NB4 (cell line): ENCODE measurements around the gene TCOF1.

Experiments used
- POLR2A ChIP-seq: IDR thresholded peaks from 2 replicates; pipeline ENCODE4 v1.6.1; 2011; ENCODE audit warnings: mild to moderate bottlenecking; ENCODE audit not compliant: insufficient read length; ENCODE audit errors: extremely low read depth
- TF ChIP-seq, protein P1 (sequence below): IDR thresholded peaks from one replicate; pipeline ENCODE4 v1.5.1; 2012; ENCODE audit warnings: low read depth, low read length

DNA sequence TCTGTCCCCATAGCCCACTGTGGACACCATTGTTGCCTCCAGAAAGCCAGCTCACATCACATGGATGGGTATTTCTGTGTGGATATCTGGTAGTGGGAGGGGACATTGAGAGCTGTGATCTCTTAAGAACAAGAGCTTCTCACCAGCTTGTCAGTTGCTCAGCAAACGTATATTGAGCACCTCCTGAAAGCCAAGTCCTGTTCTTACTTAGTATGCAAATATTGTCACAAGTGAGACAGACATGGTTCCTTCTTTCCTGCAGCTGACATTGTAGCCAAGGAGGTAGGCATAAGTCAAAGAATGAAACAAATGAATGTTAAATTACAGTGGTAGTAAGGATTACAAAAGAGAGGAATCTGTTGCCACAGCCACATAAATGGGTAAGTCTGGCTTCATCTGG, 3.8 kb downstream of the TCOF1 start:
- TF ChIP-seq, protein P1, sequence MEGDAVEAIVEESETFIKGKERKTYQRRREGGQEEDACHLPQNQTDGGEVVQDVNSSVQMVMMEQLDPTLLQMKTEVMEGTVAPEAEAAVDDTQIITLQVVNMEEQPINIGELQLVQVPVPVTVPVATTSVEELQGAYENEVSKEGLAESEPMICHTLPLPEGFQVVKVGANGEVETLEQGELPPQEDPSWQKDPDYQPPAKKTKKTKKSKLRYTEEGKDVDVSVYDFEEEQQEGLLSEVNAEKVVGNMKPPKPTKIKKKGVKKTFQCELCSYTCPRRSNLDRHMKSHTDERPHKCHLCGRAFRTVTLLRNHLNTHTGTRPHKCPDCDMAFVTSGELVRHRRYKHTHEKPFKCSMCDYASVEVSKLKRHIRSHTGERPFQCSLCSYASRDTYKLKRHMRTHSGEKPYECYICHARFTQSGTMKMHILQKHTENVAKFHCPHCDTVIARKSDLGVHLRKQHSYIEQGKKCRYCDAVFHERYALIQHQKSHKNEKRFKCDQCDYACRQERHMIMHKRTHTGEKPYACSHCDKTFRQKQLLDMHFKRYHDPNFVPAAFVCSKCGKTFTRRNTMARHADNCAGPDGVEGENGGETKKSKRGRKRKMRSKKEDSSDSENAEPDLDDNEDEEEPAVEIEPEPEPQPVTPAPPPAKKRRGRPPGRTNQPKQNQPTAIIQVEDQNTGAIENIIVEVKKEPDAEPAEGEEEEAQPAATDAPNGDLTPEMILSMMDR: no peak
- TF ChIP-seq POLR2A: no peak
